ENCODE data around the gene ARSI.
A peak's percentile ranks its signal among the peaks of the same experiment; 100 is the strongest.

Gene ARSI

DNA sequence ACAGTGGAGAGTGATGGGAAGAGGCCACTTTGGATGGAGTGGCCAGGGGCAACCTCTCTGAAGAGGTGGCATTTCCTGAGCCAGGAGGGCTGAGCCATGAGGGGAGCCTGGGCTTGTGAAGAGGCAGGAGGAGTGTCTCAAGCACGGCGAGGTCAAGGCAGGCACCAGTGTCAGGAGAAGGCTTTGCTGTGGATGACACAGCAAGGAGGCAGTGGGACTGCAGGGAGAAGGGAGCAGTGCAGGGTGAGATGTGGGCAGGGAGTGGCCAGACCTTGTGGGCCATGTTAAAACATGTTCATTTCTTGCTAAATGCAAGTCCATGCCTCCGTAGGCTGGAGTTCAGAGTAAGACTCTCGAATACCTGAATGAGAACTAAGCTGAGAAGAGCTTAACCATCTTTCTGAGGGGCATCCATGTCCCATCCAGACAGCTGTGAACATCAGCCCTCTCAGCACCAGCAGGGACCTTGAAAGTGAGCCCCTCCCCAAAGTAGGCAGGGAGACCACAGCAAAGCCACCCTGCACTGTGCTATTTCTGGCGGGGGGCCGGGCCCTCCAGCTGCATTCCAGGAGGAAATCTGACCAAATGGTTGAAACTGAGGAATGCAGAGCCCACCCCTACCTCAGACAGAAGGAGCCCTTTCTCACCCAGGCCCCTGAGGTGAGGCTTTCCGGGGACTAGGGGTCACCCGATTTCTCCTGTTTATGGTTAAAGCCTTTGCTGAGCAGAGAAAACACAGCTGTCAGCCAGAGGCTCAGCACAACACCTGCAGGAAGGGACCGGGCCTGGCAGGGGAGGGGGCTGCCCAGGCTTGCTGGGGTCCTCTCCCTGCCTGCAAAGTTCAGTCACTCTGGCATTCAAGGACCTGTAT lies 16.1 kb upstream of the ARSI start:
- peak; percentile 92 for DNase-seq (ENCODE audit: low spot score)
- peak overlapping the region; percentile 89 for H3K27ac ChIP-seq
- ChIA-PET CTCF (interaction anchor here (0.6 to 1.0 kb wide), 5 partner anchors 13 to 115 kb away, joined by 3 to 6 read pairs (median 3); no protein-coding TSS in a partner anchor), POLR2A (ENCODE audit: low non-redundant PET) (no interaction called here)
- TF ChIP-seq, protein P1, sequence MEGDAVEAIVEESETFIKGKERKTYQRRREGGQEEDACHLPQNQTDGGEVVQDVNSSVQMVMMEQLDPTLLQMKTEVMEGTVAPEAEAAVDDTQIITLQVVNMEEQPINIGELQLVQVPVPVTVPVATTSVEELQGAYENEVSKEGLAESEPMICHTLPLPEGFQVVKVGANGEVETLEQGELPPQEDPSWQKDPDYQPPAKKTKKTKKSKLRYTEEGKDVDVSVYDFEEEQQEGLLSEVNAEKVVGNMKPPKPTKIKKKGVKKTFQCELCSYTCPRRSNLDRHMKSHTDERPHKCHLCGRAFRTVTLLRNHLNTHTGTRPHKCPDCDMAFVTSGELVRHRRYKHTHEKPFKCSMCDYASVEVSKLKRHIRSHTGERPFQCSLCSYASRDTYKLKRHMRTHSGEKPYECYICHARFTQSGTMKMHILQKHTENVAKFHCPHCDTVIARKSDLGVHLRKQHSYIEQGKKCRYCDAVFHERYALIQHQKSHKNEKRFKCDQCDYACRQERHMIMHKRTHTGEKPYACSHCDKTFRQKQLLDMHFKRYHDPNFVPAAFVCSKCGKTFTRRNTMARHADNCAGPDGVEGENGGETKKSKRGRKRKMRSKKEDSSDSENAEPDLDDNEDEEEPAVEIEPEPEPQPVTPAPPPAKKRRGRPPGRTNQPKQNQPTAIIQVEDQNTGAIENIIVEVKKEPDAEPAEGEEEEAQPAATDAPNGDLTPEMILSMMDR (conservative IDR thresholded peaks at IDR 0.05; ENCODE audit: low read depth) = no peak

DNA sequence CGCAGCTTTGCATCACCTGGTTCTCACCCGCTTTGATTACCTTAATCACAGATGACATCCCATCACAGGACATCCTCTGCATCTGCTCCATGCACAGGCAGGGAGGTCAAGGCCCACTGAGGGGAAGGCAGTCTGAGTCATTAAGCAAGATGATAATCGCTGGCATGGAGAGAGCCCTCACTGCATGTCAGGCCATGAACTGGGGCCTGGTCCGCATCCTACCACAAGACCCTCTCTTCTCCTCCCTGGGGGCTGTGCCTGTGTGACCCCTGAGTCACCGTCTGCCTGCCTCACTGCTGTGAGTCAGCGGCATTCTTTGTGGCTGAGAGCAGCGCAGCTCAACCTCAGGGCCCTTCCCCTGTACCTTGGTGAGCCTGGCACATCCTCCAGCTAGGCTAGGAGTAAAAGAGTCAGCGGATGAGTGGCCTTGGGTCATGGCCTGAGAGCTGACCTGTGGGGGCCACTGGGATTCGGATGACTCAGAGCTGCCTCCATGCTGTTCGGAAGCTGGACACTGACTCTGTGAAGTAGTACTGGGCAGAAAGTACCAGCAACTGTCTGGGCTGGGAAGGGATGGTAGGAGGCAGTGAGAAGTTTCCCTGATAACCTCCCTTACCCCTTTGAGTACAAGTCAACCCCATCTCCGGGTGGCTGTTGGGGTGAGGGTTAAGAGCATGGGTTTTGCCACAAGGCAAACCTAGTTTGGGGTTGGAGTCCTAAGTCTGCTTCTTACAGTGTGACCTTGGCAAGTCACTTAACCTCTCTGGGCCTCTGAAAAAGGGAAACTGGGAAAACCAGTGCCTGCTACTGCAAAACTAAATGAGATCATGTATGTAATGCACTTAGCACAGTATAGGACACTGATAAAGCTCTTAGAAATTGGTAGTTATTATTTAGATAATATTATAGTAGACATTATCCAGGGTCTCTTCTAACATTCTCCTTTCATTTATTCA lies 14.6 kb upstream of the ARSI start:
- POLR2A ChIA-PET (ENCODE audit: low non-redundant PET) = no interaction called here
- peak; percentile 98 for DNase-seq (ENCODE audit: low spot score)
- CTCF ChIA-PET = interaction anchor here (1.2 kb wide), 1 partner anchor 15 kb away, joined by 3 read pairs; the partner anchor contains the start of gene ARSI
- H3K27ac ChIP-seq = peak overlapping the region; percentile 93
- TF ChIP-seq, protein P1 (conservative IDR thresholded peaks at IDR 0.05; ENCODE audit: low read depth) = no peak

DNA sequence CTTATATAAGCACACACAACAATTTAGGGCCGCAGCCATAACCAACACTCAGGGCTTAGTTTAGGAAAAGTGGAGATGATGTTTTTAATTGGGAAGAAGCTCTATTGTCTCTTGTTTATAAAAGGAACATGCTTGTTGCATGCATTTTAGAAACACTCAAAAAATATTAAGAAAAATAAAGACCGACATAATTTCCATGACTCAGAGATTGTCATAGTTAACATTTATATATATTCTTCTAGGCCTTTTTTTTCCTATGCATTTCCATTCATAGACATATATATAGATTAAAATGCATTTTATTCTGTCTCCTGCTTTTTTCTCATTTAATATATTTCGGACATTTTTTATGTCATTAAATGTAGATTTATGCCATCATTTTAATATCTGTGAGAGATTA lies 13.6 kb upstream of the ARSI start:
- no peak for DNase-seq (ENCODE audit: low spot score)
- POLR2A ChIA-PET (ENCODE audit: low non-redundant PET) = no interaction called here
- CTCF ChIA-PET = interaction anchor here (0.8 kb wide), 1 partner anchor 34 kb away, joined by 3 read pairs; no protein-coding TSS in a partner anchor
- H3K27ac ChIP-seq = peak overlapping the region; percentile 93
- TF ChIP-seq, protein P1 (conservative IDR thresholded peaks at IDR 0.05; ENCODE audit: low read depth) = no peak

DNA sequence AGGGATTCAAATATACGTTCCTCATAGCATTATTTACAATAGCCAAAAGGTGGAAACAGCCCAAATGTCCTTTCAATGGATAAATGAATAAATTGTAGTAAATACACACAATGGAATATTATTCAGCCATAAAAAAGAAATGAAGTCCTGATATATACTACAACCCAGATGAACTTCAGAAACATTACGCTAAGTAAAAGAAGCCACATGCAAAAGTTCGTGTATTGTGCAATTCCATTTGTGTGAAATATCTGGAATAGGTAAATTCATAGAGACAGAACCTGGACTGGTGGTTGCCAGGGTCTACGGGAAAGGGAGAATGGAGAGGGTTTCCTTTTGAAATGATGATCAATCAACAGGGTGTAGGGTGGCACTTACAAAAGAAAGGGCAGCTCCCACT lies 12.5 kb upstream of the ARSI start:
- DNase-seq (ENCODE audit: low spot score) = no peak
- CTCF ChIA-PET = interaction anchor here (0.8 kb wide), 1 partner anchor 35 kb away, joined by 3 read pairs; no protein-coding TSS in a partner anchor
- TF ChIP-seq, protein P1 (conservative IDR thresholded peaks at IDR 0.05; ENCODE audit: low read depth) = no peak
- H3K27ac ChIP-seq = no peak overlapping the region
- POLR2A ChIA-PET (ENCODE audit: low non-redundant PET) = no interaction called here

DNA sequence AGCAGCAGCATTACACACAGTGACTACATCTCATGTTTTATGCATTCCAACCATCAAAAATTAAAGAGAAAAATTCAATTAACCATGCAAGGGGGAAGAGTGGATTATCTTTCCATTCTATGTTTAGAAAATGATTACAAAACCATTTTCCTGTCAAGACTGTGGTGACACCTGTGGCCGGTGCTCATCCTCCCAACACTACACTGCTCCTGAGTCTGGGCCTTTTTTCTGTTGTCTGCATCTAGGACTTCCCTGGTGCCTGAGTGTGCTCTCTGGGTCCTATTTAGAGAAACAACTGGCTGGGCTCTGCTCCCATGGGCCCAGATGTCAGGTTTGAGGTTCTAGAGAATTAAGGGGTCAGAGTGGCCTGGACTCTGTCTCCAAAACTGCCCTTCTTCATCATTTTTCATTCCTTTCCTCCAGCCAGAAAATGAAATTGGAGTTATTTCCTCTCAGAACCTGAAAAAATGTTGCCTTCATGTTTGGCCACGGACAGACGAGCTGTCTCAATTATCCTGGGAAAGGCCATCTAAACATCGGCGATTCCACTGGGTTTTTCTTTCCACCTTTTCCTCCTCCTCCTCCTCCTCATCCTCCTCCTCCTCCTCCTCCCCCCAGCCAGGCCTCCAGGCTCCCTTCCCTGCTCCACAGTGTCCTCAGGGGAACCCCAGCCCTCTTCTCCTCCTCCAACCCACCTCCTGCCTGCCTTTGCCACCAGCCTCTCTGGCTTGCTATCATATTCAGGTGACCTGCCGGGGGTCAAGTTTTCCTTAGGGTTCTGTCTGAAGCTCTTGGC lies 11.4 kb upstream of the ARSI start:
- ChIA-PET POLR2A (ENCODE audit: low non-redundant PET) (no interaction called here), CTCF (no interaction called here)
- TF ChIP-seq, protein P1 (conservative IDR thresholded peaks at IDR 0.05; ENCODE audit: low read depth) = no peak
- no peak overlapping the region for H3K27ac ChIP-seq
- no peak for DNase-seq (ENCODE audit: low spot score)

Measured in RWPE1 (cell line).